ENCODE results near the gene MAPK14.

The MAPK14 gene

GRCh38 chr6:36141091-36141490 is 113.5 kb downstream of the MAPK14 start:
- Histone ChIP-seq H3K18ac (ENCODE audit: low read depth in 1 of 2, low read length in 2 of 2) (no peak overlapping the region), H3K4me2 (ENCODE audit: low read length, poor library complexity, severe bottlenecking) (no peak overlapping the region), H3K27ac (ENCODE audit: low read length, poor library complexity, severe bottlenecking) (no peak overlapping the region), H3K4me3 (ENCODE audit: insufficient read depth in 1 of 2, low read depth in 1 of 2, low read length in 2 of 2) (no peak overlapping the region), H2AFZ (ENCODE audit: low read depth, low read length) (no peak overlapping the region), H3K9me3 (ENCODE audit: control insufficient read depth, low read length) (no peaks in the 10 kb centered on the region), H3K36me3 (ENCODE audit: control insufficient read depth in 1 of 2, insufficient read depth in 2 of 2, low read depth in 1 of 2, low read length in 2 of 2) (peaks cover 26 to 54% of the 10 kb centered on the region in 2 experiments), H3K14ac (ENCODE audit: low read length in 2 of 2) (no peak overlapping the region), H2BK12ac (ENCODE audit: low read length in 2 of 2) (no peak overlapping the region), H3K4ac (ENCODE audit: low read depth in 1 of 2, low read length in 2 of 2) (no peak overlapping the region), H2BK120ac (ENCODE audit: low read depth, low read length) (no peak overlapping the region), H3K4me1 (ENCODE audit: control insufficient read depth, insufficient read depth, low read depth, low read length) (no peaks in the 10 kb centered on the region), H4K91ac (ENCODE audit: low read length) (no peak overlapping the region), H3K23ac (ENCODE audit: low read length in 2 of 2) (no peak overlapping the region), H3K27me3 (ENCODE audit: control insufficient read depth in 1 of 2, insufficient read depth in 1 of 2, low read length in 2 of 2) (peaks cover 0 to 9% of the 10 kb centered on the region in 2 experiments), H2AK5ac (ENCODE audit: low read length, severe bottlenecking) (no peak overlapping the region), H2BK5ac (ENCODE audit: low read depth, low read length, poor library complexity, severe bottlenecking) (no peak overlapping the region), H2BK15ac (ENCODE audit: low read depth, poor library complexity, severe bottlenecking) (no peak overlapping the region), H3K9ac (ENCODE audit: low read length) (no peak overlapping the region), H4K8ac (ENCODE audit: low read length) (no peak overlapping the region), H3K79me1 (replicated peaks; ENCODE audit: low read length, poor library complexity, severe bottlenecking) (no peaks in the 10 kb centered on the region)
- 100% methylated on average over 4 of the region's 4 CpGs for WGBS
- DNase-seq = no peak

DNA sequence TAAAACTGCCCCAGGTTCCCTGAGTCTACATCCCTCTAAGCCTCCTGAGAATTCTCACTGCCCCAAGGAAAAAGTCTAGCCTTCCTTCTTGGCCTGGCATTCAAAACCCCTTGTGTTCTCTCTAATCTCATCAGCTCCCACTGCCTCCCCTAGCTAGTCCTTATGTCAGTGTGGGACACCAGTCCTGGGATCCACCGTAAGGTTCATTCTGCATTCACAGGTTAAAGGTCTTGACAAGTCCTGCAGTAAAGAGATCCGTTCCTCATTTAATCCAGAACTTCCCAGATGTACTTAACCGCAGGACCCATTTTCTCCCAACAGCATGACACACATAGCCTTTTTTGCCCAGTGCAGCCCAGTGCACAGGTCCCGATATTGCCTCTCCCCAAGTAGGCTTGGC is 114.4 kb downstream of the MAPK14 start:
- Histone ChIP-seq H4K8ac (ENCODE audit: low read length) (no peak overlapping the region), H3K36me3 (ENCODE audit: control insufficient read depth in 1 of 2, insufficient read depth in 2 of 2, low read depth in 1 of 2, low read length in 2 of 2) (peaks cover 19 to 45% of the 10 kb centered on the region in 2 experiments), H3K4ac (ENCODE audit: low read depth in 1 of 2, low read length in 2 of 2) (no peak overlapping the region), H3K4me1 (ENCODE audit: control insufficient read depth, insufficient read depth, low read depth, low read length) (no peaks in the 10 kb centered on the region), H2BK5ac (ENCODE audit: low read depth, low read length, poor library complexity, severe bottlenecking) (no peak overlapping the region), H3K79me1 (replicated peaks; ENCODE audit: low read length, poor library complexity, severe bottlenecking) (no peaks in the 10 kb centered on the region), H3K23ac (ENCODE audit: low read length in 2 of 2) (peak overlapping the region in 1 of 2 experiments; percentile 74), H3K9ac (ENCODE audit: low read length) (no peak overlapping the region), H3K27ac (ENCODE audit: low read length, poor library complexity, severe bottlenecking) (no peak overlapping the region), H2AK5ac (ENCODE audit: low read length, severe bottlenecking) (no peak overlapping the region), H2BK12ac (ENCODE audit: low read length in 2 of 2) (no peak overlapping the region), H2BK120ac (ENCODE audit: low read depth, low read length) (no peak overlapping the region), H3K14ac (ENCODE audit: low read length in 2 of 2) (no peak overlapping the region), H4K91ac (ENCODE audit: low read length) (no peak overlapping the region), H3K9me3 (ENCODE audit: control insufficient read depth, low read length) (no peaks in the 10 kb centered on the region), H3K4me2 (ENCODE audit: low read length, poor library complexity, severe bottlenecking) (no peak overlapping the region), H2BK15ac (ENCODE audit: low read depth, poor library complexity, severe bottlenecking) (no peak overlapping the region), H3K18ac (ENCODE audit: low read depth in 1 of 2, low read length in 2 of 2) (no peak overlapping the region), H2AFZ (ENCODE audit: low read depth, low read length) (no peak overlapping the region), H3K4me3 (ENCODE audit: insufficient read depth in 1 of 2, low read depth in 1 of 2, low read length in 2 of 2) (no peak overlapping the region), H3K27me3 (ENCODE audit: control insufficient read depth in 1 of 2, insufficient read depth in 1 of 2, low read length in 2 of 2) (peaks cover 0 to 9% of the 10 kb centered on the region in 2 experiments)
- no peak for DNase-seq
- 97% methylated on average over 4 of the region's 4 CpGs for WGBS

DNA sequence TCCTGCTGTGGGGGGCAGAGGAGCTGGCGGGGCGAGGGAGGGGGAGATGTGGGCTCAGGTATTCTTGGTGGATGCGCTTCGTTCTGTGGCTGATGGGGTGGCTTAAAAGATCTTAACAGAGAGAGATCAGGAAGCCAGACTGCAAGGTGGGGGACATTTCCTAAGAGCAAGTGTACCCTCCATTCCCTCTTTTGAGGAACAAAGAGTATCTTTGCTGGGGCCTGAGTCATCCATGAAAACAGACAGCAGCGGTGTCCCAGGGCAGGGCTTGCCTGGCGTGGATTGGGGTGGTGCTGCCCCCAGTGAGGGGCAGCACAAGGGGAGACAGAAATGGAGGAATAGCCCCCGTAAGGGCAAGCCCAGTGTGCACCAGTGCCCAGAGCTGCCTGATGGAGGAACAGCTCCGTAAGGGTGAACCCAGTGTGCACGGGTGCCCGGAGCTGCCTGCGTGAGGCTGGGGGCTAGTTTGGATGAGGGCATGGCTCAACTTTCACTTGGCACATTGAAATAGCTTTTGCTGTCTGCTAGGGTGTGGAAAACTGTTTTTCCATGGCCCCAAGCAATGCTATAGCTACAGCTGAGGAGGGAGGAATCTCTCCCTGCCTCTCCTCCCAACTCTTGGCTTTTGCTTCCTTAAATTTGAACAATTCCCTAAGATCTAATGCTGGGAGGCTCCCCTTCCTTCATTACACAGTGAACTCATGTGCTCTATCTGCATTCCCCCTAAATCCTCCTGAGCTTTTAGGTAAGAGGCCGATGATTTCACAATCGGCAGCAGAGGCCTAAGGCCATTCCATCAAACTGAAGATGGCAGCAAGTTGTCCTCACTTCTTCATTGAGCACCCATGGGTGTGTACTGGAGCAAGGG is 115.6 kb downstream of the MAPK14 start:
- 94% methylated on average over 11 of the region's 13 CpGs for WGBS
- H4K91ac ChIP-seq (ENCODE audit: low read length) = no peak overlapping the region
- no peaks in the 10 kb centered on the region for H3K9me3 ChIP-seq (ENCODE audit: control insufficient read depth, low read length)
- H3K79me1 ChIP-seq (replicated peaks; ENCODE audit: low read length, poor library complexity, severe bottlenecking) = no peaks in the 10 kb centered on the region
- no peak overlapping the region for H2BK5ac ChIP-seq (ENCODE audit: low read depth, low read length, poor library complexity, severe bottlenecking)
- H3K27me3 ChIP-seq (ENCODE audit: control insufficient read depth in 1 of 2, insufficient read depth in 1 of 2, low read length in 2 of 2) = peaks cover 0 to 9% of the 10 kb centered on the region in 2 experiments
- H2AK5ac ChIP-seq (ENCODE audit: low read length, severe bottlenecking) = no peak overlapping the region
- H2BK120ac ChIP-seq (ENCODE audit: low read depth, low read length) = no peak overlapping the region
- no peak overlapping the region for H3K23ac ChIP-seq (ENCODE audit: low read length in 2 of 2)
- H3K27ac ChIP-seq (ENCODE audit: low read length, poor library complexity, severe bottlenecking) = no peak overlapping the region
- H3K4me1 ChIP-seq (ENCODE audit: control insufficient read depth, insufficient read depth, low read depth, low read length) = no peaks in the 10 kb centered on the region
- peak overlapping the region in 1 of 2 experiments; percentile 14 for H3K18ac ChIP-seq (ENCODE audit: low read depth in 1 of 2, low read length in 2 of 2)
- H3K9ac ChIP-seq (ENCODE audit: low read length) = no peak overlapping the region
- H3K14ac ChIP-seq (ENCODE audit: low read length in 2 of 2) = no peak overlapping the region
- no peak overlapping the region for H3K4me3 ChIP-seq (ENCODE audit: insufficient read depth in 1 of 2, low read depth in 1 of 2, low read length in 2 of 2)
- H2BK12ac ChIP-seq (ENCODE audit: low read length in 2 of 2) = no peak overlapping the region
- no peak overlapping the region for H3K4me2 ChIP-seq (ENCODE audit: low read length, poor library complexity, severe bottlenecking)
- no peak overlapping the region for H2AFZ ChIP-seq (ENCODE audit: low read depth, low read length)
- no peak overlapping the region for H2BK15ac ChIP-seq (ENCODE audit: low read depth, poor library complexity, severe bottlenecking)
- peak overlapping the region in 1 of 2 experiments; percentile 47 for H3K4ac ChIP-seq (ENCODE audit: low read depth in 1 of 2, low read length in 2 of 2)
- peaks cover 18 to 40% of the 10 kb centered on the region in 2 experiments for H3K36me3 ChIP-seq (ENCODE audit: control insufficient read depth in 1 of 2, insufficient read depth in 2 of 2, low read depth in 1 of 2, low read length in 2 of 2)
- no peak for DNase-seq
- no peak overlapping the region for H4K8ac ChIP-seq (ENCODE audit: low read length)

- no peak overlapping the region for H2BK5ac ChIP-seq (ENCODE audit: low read depth, low read length, poor library complexity, severe bottlenecking)
- no peak overlapping the region for H3K23ac ChIP-seq (ENCODE audit: low read length in 2 of 2)
- peaks cover 0 to 17% of the 10 kb centered on the region in 2 experiments for H3K36me3 ChIP-seq (ENCODE audit: control insufficient read depth in 1 of 2, insufficient read depth in 2 of 2, low read depth in 1 of 2, low read length in 2 of 2)
- WGBS = 73% methylated on average over 4 of the region's 4 CpGs
- H3K27ac ChIP-seq (ENCODE audit: low read length, poor library complexity, severe bottlenecking) = no peak overlapping the region
- H3K27me3 ChIP-seq (ENCODE audit: control insufficient read depth in 1 of 2, insufficient read depth in 1 of 2, low read length in 2 of 2) = peaks cover 0 to 9% of the 10 kb centered on the region in 2 experiments
- DNase-seq = no peak
- H4K8ac ChIP-seq (ENCODE audit: low read length) = no peak overlapping the region
- H2BK120ac ChIP-seq (ENCODE audit: low read depth, low read length) = no peak overlapping the region
- H3K4ac ChIP-seq (ENCODE audit: low read depth in 1 of 2, low read length in 2 of 2) = no peak overlapping the region
- H2BK12ac ChIP-seq (ENCODE audit: low read length in 2 of 2) = no peak overlapping the region
- no peak overlapping the region for H3K4me3 ChIP-seq (ENCODE audit: insufficient read depth in 1 of 2, low read depth in 1 of 2, low read length in 2 of 2)
- H3K18ac ChIP-seq (ENCODE audit: low read depth in 1 of 2, low read length in 2 of 2) = no peak overlapping the region
- H2AFZ ChIP-seq (ENCODE audit: low read depth, low read length) = no peak overlapping the region
- H4K91ac ChIP-seq (ENCODE audit: low read length) = no peak overlapping the region
- no peak overlapping the region for H3K9ac ChIP-seq (ENCODE audit: low read length)
- H3K79me1 ChIP-seq (replicated peaks; ENCODE audit: low read length, poor library complexity, severe bottlenecking) = no peaks in the 10 kb centered on the region
- no peaks in the 10 kb centered on the region for H3K4me1 ChIP-seq (ENCODE audit: control insufficient read depth, insufficient read depth, low read depth, low read length)
- H3K14ac ChIP-seq (ENCODE audit: low read length in 2 of 2) = no peak overlapping the region
- no peaks in the 10 kb centered on the region for H3K9me3 ChIP-seq (ENCODE audit: control insufficient read depth, low read length)
- H2BK15ac ChIP-seq (ENCODE audit: low read depth, poor library complexity, severe bottlenecking) = no peak overlapping the region
- no peak overlapping the region for H3K4me2 ChIP-seq (ENCODE audit: low read length, poor library complexity, severe bottlenecking)
- no peak overlapping the region for H2AK5ac ChIP-seq (ENCODE audit: low read length, severe bottlenecking)
Measured at GRCh38 chr6:36145495-36145894, 117.9 kb downstream of the MAPK14 start.

Data from mesenchymal stem cell (in vitro differentiated cells and primary cell).